Mesenchymal stem cell (in vitro differentiated cells and primary cell): Measurements from ENCODE around the gene CSTPP1.

Source experiments
- DNase-seq: peaks from one replicate; pipeline ENCODE4 v3.0.0-alpha.2; 2013
- H2AFZ ChIP-seq: one replicate; pipeline ENCODE4 v1.6.1; 2013; ENCODE audit warnings: low read depth, mild to moderate bottlenecking, control low read depth, inconsistent platforms, low read length, moderate library complexity
- H2AK5ac ChIP-seq: 2 replicates; pipeline ENCODE4 v1.6.1; 2013; ENCODE audit warnings: low read length, moderate library complexity, mild to moderate bottlenecking, inconsistent platforms; ENCODE audit not compliant: severe bottlenecking
- H2BK120ac ChIP-seq: one replicate; pipeline ENCODE4 v1.6.1; 2013; ENCODE audit warnings: low read depth, mild to moderate bottlenecking, inconsistent platforms, low read length, moderate library complexity
- H2BK12ac ChIP-seq, 2 experiments: one replicate each; pipeline ENCODE4 v1.6.1; 2013; ENCODE audit warnings: inconsistent platforms in 2 of 2, low read length in 2 of 2, mild to moderate bottlenecking in 2 of 2, moderate library complexity in 2 of 2, control low read depth in 1 of 2
- H2BK15ac ChIP-seq: one replicate; pipeline ENCODE4 v1.6.1; 2013; ENCODE audit warnings: mild to moderate bottlenecking, low read depth, inconsistent platforms; ENCODE audit not compliant: poor library complexity, severe bottlenecking
- H2BK5ac ChIP-seq: 2 replicates; pipeline ENCODE4 v1.6.1; 2013; ENCODE audit warnings: low read depth, mild to moderate bottlenecking, low read length, control low read depth, inconsistent platforms; ENCODE audit not compliant: poor library complexity, severe bottlenecking
- H3K14ac ChIP-seq, 2 experiments: one replicate each; pipeline ENCODE4 v1.6.1; 2013; ENCODE audit warnings: inconsistent platforms in 2 of 2, low read length in 2 of 2, control low read depth in 1 of 2, mild to moderate bottlenecking in 1 of 2, moderate library complexity in 1 of 2
- H3K18ac ChIP-seq, 2 experiments: one replicate each; pipeline ENCODE4 v1.6.1; 2013; ENCODE audit warnings: inconsistent platforms in 2 of 2, low read length in 2 of 2, control low read depth in 1 of 2, low read depth in 1 of 2, mild to moderate bottlenecking in 1 of 2
- H3K23ac ChIP-seq, 2 experiments: one replicate each; pipeline ENCODE4 v1.6.1; 2013; ENCODE audit warnings: inconsistent platforms in 2 of 2, low read length in 2 of 2, mild to moderate bottlenecking in 2 of 2, moderate library complexity in 2 of 2, control low read depth in 1 of 2
- H3K27ac ChIP-seq: 2 replicates; pipeline ENCODE4 v1.5.1; 2013; ENCODE audit warnings: mild to moderate bottlenecking, moderate library complexity, low read length, control low read depth, inconsistent platforms; ENCODE audit not compliant: poor library complexity, severe bottlenecking
- H3K27me3 ChIP-seq, 2 experiments: 2 replicates each; pipeline versions ENCODE4 v1.6.1 to v1.7.0; 2013; ENCODE audit warnings: low read length in 2 of 2, mild to moderate bottlenecking in 2 of 2, moderate library complexity in 2 of 2, control low read depth in 1 of 2, inconsistent platforms in 1 of 2; ENCODE audit not compliant: control insufficient read depth in 1 of 2, insufficient read depth in 1 of 2
- H3K36me3 ChIP-seq, 2 experiments: 2 replicates each; pipeline versions ENCODE4 v1.6.1 to v1.7.0; 2013; ENCODE audit warnings: low read length in 2 of 2, control low read depth in 1 of 2, inconsistent platforms in 1 of 2, low read depth in 1 of 2, mild to moderate bottlenecking in 1 of 2; ENCODE audit not compliant: insufficient read depth in 2 of 2, control insufficient read depth in 1 of 2
- H3K4ac ChIP-seq, 2 experiments: one replicate each; pipeline ENCODE4 v1.6.1; 2013; ENCODE audit warnings: inconsistent platforms in 2 of 2, low read length in 2 of 2, mild to moderate bottlenecking in 2 of 2, moderate library complexity in 2 of 2, control low read depth in 1 of 2, low read depth in 1 of 2
- H3K4me1 ChIP-seq: 2 replicates; pipeline ENCODE4 v1.6.1; 2013; ENCODE audit warnings: low read depth, low read length, control low read depth; ENCODE audit not compliant: control insufficient read depth, insufficient read depth
- H3K4me2 ChIP-seq: 2 replicates; pipeline ENCODE4 v1.6.1; 2013; ENCODE audit warnings: low read length, mild to moderate bottlenecking, inconsistent platforms; ENCODE audit not compliant: poor library complexity, severe bottlenecking
- H3K4me3 ChIP-seq, 2 experiments: 2 replicates each; pipeline versions ENCODE4 v1.5.1 to v1.7.0; 2013; ENCODE audit warnings: low read length in 2 of 2, mild to moderate bottlenecking in 2 of 2, control low read depth in 1 of 2, low read depth in 1 of 2; ENCODE audit not compliant: insufficient read depth in 1 of 2
- H3K79me1 ChIP-seq: replicated peaks from 2 replicates; pipeline ENCODE4 v1.6.1; 2013; ENCODE audit warnings: mild to moderate bottlenecking, control low read depth, low read length, inconsistent platforms; ENCODE audit not compliant: poor library complexity, severe bottlenecking
- H3K9ac ChIP-seq: 2 replicates; pipeline ENCODE4 v1.7.0; 2013; ENCODE audit warnings: mild to moderate bottlenecking, low read length, moderate library complexity
- H3K9me3 ChIP-seq: 2 replicates; pipeline ENCODE4 v1.7.0; 2013; ENCODE audit warnings: mild to moderate bottlenecking, low read length; ENCODE audit not compliant: control insufficient read depth
- H4K8ac ChIP-seq: one replicate; pipeline ENCODE4 v1.6.1; 2013; ENCODE audit warnings: inconsistent platforms, mild to moderate bottlenecking, low read length, moderate library complexity
- H4K91ac ChIP-seq: one replicate; pipeline ENCODE4 v1.6.1; 2013; ENCODE audit warnings: mild to moderate bottlenecking, low read length, inconsistent platforms
- WGBS: methylation state at CpG from one replicate; pipeline ENCODE4 v1.1.7; 2013; ENCODE audit warnings: mixed read lengths; 5-methylcytosine and 5-hydroxymethylcytosine counted together

The CSTPP1 gene

DNA sequence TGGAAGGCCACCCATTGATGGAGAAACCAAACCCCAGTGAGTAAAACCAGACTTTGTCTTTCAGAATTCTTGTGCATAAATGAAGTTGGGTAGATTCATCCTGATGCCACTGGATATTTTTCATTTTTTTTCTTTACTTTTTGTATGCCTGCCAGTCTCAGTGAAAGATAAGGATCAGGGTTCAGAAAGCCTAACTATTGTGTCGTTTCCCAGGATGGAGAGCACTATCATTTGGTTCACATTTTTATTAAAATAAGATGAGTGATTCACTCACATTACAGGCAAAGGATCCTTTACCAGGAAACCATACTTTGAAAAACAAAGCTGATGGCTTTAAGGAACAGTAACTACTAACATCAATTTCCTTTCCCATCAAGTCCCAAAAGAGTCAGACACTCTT is 188.1 kb downstream of the CSTPP1 start:
- Histone ChIP-seq H3K18ac (no peak overlapping the region), H3K27me3 (no peaks in the 10 kb centered on the region), H3K14ac (no peak overlapping the region), H3K27ac (no peak overlapping the region), H3K79me1 (no peaks in the 10 kb centered on the region), H3K4me3 (no peak overlapping the region), H3K4me2 (no peak overlapping the region), H2BK5ac (no peak overlapping the region), H2AFZ (no peak overlapping the region), H2AK5ac (no peak overlapping the region), H2BK12ac (no peak overlapping the region), H3K9me3 (no peaks in the 10 kb centered on the region), H3K4me1 (no peaks in the 10 kb centered on the region), H3K4ac (no peak overlapping the region), H4K8ac (no peak overlapping the region), H3K36me3 (peaks cover 0 to 5% of the 10 kb centered on the region in 2 experiments), H3K23ac (no peak overlapping the region), H4K91ac (no peak overlapping the region), H3K9ac (no peak overlapping the region), H2BK120ac (no peak overlapping the region), H2BK15ac (no peak overlapping the region)
- DNase-seq, result no peak
- 100% methylated on average over 1 of the region's 1 CpG for WGBS

DNA sequence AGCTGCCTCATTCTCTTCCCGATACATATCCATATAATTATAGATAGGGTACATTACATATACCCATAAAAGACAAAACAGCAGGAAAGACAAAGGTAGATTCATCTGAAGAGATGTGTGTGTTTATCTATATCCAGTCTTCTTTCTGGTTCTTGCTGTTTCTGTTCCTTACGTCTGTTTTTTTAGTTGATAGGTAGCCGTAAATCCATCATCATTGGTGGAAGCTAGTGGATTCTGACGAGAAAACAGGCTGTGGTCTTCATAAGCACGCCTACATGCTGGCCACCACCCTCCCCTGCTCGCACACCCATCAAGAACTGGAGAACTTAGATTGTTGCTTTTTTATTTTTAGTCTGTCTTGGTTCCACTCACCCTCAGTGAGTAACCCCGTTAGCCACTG is 188.5 kb downstream of the CSTPP1 start:
- no peak overlapping the region for H4K91ac ChIP-seq
- no peak overlapping the region for H2BK5ac ChIP-seq
- no peak overlapping the region for H2AFZ ChIP-seq
- no peak for DNase-seq
- no peak overlapping the region for H3K18ac ChIP-seq
- WGBS, result 63% methylated on average over 3 of the region's 7 CpGs
- no peak overlapping the region for H3K4me3 ChIP-seq
- no peak overlapping the region for H4K8ac ChIP-seq
- H3K79me1 ChIP-seq, result no peaks in the 10 kb centered on the region
- H2BK120ac ChIP-seq, result no peak overlapping the region
- H3K36me3 ChIP-seq, result peaks cover 0 to 5% of the 10 kb centered on the region in 2 experiments
- H2BK12ac ChIP-seq, result no peak overlapping the region
- H3K23ac ChIP-seq, result no peak overlapping the region
- H3K27ac ChIP-seq, result no peak overlapping the region
- H3K9ac ChIP-seq, result no peak overlapping the region
- no peaks in the 10 kb centered on the region for H3K9me3 ChIP-seq
- no peak overlapping the region for H2AK5ac ChIP-seq
- H3K27me3 ChIP-seq, result no peaks in the 10 kb centered on the region
- H3K4me2 ChIP-seq, result no peak overlapping the region
- no peak overlapping the region for H3K14ac ChIP-seq
- H3K4ac ChIP-seq, result no peak overlapping the region
- no peaks in the 10 kb centered on the region for H3K4me1 ChIP-seq
- no peak overlapping the region for H2BK15ac ChIP-seq

DNA sequence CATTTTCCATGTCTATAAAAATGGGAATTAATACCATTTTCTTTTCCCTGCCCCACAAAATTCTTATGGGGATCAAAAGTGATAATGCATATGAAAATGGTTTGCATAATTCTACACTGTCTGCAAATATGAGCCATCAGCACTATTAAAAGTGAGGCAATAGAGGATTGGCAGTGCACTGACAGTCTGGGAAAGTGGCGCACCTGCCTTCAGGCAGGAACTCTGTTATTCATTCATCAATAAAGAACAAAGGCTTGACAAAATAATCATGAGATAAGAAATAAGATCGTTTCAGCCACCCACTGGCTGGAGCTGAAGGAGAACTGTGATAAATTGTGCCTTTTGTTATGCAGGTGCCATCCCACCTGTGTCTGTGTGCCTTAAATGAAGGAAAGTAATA is 190.7 kb downstream of the CSTPP1 start:
- Histone ChIP-seq H2BK15ac (no peak overlapping the region), H2BK12ac (no peak overlapping the region), H3K4ac (no peak overlapping the region), H4K8ac (no peak overlapping the region), H3K27me3 (no peaks in the 10 kb centered on the region), H3K27ac (no peak overlapping the region), H3K23ac (no peak overlapping the region), H3K79me1 (no peaks in the 10 kb centered on the region), H2BK120ac (no peak overlapping the region), H3K14ac (no peak overlapping the region), H3K4me3 (no peak overlapping the region), H3K9ac (no peak overlapping the region), H4K91ac (no peak overlapping the region), H3K9me3 (no peaks in the 10 kb centered on the region), H3K18ac (no peak overlapping the region), H2AFZ (no peak overlapping the region), H2BK5ac (no peak overlapping the region), H3K4me2 (no peak overlapping the region), H3K4me1 (no peaks in the 10 kb centered on the region), H2AK5ac (no peak overlapping the region), H3K36me3 (peaks cover 0 to 5% of the 10 kb centered on the region in 2 experiments)
- DNase-seq, result no peak
- 91% methylated on average over 2 of the region's 2 CpGs for WGBS

DNA sequence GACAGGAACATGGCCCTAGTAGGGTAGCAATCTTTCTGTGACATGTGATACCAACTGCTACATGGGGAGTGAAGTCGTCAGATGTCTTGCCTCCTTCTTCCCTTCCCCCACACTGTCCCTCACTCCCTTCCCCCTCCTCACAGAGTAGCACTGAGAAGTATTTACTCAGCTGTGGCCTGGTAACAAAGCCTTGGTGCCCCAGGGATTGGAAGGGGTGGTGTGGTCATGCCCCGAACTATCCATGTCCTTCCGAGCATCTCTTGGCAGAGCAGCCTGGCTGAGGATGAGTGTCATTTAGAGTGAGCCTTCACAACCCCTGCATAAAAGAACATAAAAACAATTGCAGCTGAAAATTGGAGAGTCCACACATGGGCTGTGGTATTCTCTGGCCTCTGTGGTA is 194.0 kb downstream of the CSTPP1 start:
- Histone ChIP-seq H3K4ac (no peak overlapping the region), H2BK15ac (no peak overlapping the region), H3K14ac (no peak overlapping the region), H2BK12ac (no peak overlapping the region), H4K8ac (no peak overlapping the region), H3K4me1 (no peaks in the 10 kb centered on the region), H2BK120ac (no peak overlapping the region), H3K27me3 (no peaks in the 10 kb centered on the region), H4K91ac (no peak overlapping the region), H2BK5ac (no peak overlapping the region), H3K4me3 (no peak overlapping the region), H3K9ac (no peak overlapping the region), H3K9me3 (no peaks in the 10 kb centered on the region), H3K79me1 (no peaks in the 10 kb centered on the region), H3K4me2 (no peak overlapping the region), H3K18ac (no peak overlapping the region), H3K36me3 (peaks cover 0 to 5% of the 10 kb centered on the region in 2 experiments), H3K27ac (no peak overlapping the region), H2AFZ (no peak overlapping the region), H3K23ac (no peak overlapping the region), H2AK5ac (no peak overlapping the region)
- 100% methylated on average over 2 of the region's 3 CpGs for WGBS
- DNase-seq, result no peak
